H54 (cell line): ENCODE measurements around the gene RGS5.
A peak's percentile ranks its signal among the peaks of the same experiment; 100 is the strongest.

Source experiments
- DNase-seq: peaks from one replicate; pipeline ENCODE4 v3.0.0; 2011; ENCODE audit warnings: low spot score, mixed read lengths; ENCODE audit not compliant: insufficient read length
- FAIRE-seq: peaks from 3 replicates; lab custom pipeline; 2011; peaks lifted over from hg19 to GRCh38; lab: Jason Lieb, UNC
- POLR2A ChIP-seq: IDR thresholded peaks from 2 replicates; pipeline ENCODE4 v1.6.1; 2011; ENCODE audit warnings: low read depth, mild to moderate bottlenecking, low read length

The RGS5 gene

GRCh38 chr1:163145435-163145834 lies 57.3 kb downstream of the RGS5 start:
- FAIRE-seq (no peak), DNase-seq (no peak)
- TF ChIP-seq POLR2A, result no peak

GRCh38 chr1:163144418-163144817 lies 58.3 kb downstream of the RGS5 start:
- FAIRE-seq (no peak), DNase-seq (no peak)
- no peak for TF ChIP-seq POLR2A

- no peak for DNase-seq
- no peak for TF ChIP-seq POLR2A
- no peak for FAIRE-seq
Measured at GRCh38 chr1:163142152-163142551, 60.6 kb downstream of the RGS5 start.

GRCh38 chr1:163141556-163141955 lies 61.2 kb downstream of the RGS5 start:
- TF ChIP-seq POLR2A, result no peak
- DNase-seq (no peak), FAIRE-seq (no peak)

GRCh38 chr1:163137556-163138265 lies 65.0 kb downstream of the RGS5 start:
- no peak for FAIRE-seq
- no peak for TF ChIP-seq POLR2A

GRCh38 chr1:163131981-163132380 lies 70.7 kb downstream of the RGS5 start:
- no peak for FAIRE-seq
- no peak for TF ChIP-seq POLR2A
- DNase-seq, result no peak

More at GRCh38 chr1:163137556-163138265, 65.0 kb downstream of the RGS5 start:
- no peak for DNase-seq

GRCh38 chr1:163130225-163130856 lies 72.4 kb downstream of the RGS5 start:
- no peak for TF ChIP-seq POLR2A
- FAIRE-seq (no peak), DNase-seq (no peak)

GRCh38 chr1:163128282-163128681 lies 74.4 kb downstream of the RGS5 start:
- FAIRE-seq (no peak), DNase-seq (no peak)

GRCh38 chr1:163124812-163125211 lies 77.9 kb downstream of the RGS5 start:
- no peak for TF ChIP-seq POLR2A
- no peak for DNase-seq
- no peak for FAIRE-seq

More at GRCh38 chr1:163128282-163128681, 74.4 kb downstream of the RGS5 start:
- no peak for TF ChIP-seq POLR2A

GRCh38 chr1:163120372-163120771 lies 82.3 kb downstream of the RGS5 start:
- FAIRE-seq (no peak), DNase-seq (no peak)
- no peak for TF ChIP-seq POLR2A

- no peak for TF ChIP-seq POLR2A
- DNase-seq, result no peak
- FAIRE-seq, result no peak
Measured at GRCh38 chr1:163119707-163120106, 83.0 kb downstream of the RGS5 start.

- no peak for TF ChIP-seq POLR2A
- FAIRE-seq, result peak; percentile 57
- DNase-seq, result no peak
Measured at GRCh38 chr1:163115887-163116286, 86.8 kb downstream of the RGS5 start.

- no peak for DNase-seq
- no peak for TF ChIP-seq POLR2A
- FAIRE-seq, result no peak
Measured at GRCh38 chr1:163107655-163108054, 95.1 kb downstream of the RGS5 start.

GRCh38 chr1:163106364-163106987 lies 96.2 kb downstream of the RGS5 start:
- DNase-seq (no peak), FAIRE-seq (no peak)
- TF ChIP-seq POLR2A, result no peak
